Vagina (tissue), 2 donors: ENCODE results near the gene E2F7. TPM values are rescaled to one million over a fixed set of nuclear protein-coding genes. Genes with fewer than 3 reads are reported as not detected.

Experiments
- DNase-seq, 2 donors: peaks; one replicate each; pipeline ENCODE4 v3.0.0-alpha.2; 2017; ENCODE audit errors: extremely low spot score in 2 of 2
- H3K27ac ChIP-seq: fragments of 200-600 bp; sonication (generic); one replicate; pipeline ENCODE4 v1.5.1; 2019
- H3K27me3 ChIP-seq: fragments of 200-600 bp; sonication (generic); one replicate; pipeline ENCODE4 v1.5.1; 2019
- H3K36me3 ChIP-seq, 2 donors: fragments of 200-600 bp; sonication (generic); one replicate each; pipeline ENCODE4 v1.5.1; 2017 to 2019
- H3K4me1 ChIP-seq: fragments of 200-600 bp; sonication (generic); one replicate; pipeline ENCODE4 v1.5.1; 2019
- H3K4me3 ChIP-seq, 2 donors: fragments of 200-600 bp; sonication (generic); 1 replicate in 1 of 2; 2 replicates in 1 of 2; pipeline ENCODE4 v1.5.1; 2016 to 2019
- H3K9me3 ChIP-seq: fragments of 200-600 bp; sonication (generic); one replicate; pipeline ENCODE4 v1.5.1; 2019
- POLR2A ChIP-seq, 2 donors: fragments of 450-650 bp; IDR thresholded peaks; one replicate each; pipeline ENCODE4 v1.6.1; 2017; ENCODE audit warnings: antibody characterized with exemption in 2 of 2, mild to moderate bottlenecking in 2 of 2, moderate library complexity in 2 of 2
- POLR2AphosphoS5 ChIP-seq, 2 donors: sonication (generic); formaldehyde crosslinking; IDR thresholded peaks; one replicate each; pipeline ENCODE4 v1.9.0; 2017; ENCODE audit warnings: antibody characterized with exemption in 2 of 2, mild to moderate bottlenecking in 2 of 2, low read depth in 1 of 2; ENCODE audit not compliant: insufficient read depth in 1 of 2
- intact Hi-C: fragments of 100-400 bp; cut with DNase I; formaldehyde crosslinking; loops from one replicate; pipeline ENCODE4 v1.15.1; 2023
- total RNA-seq: library from RNA; depleted of rRNA; stranded (reverse); fragments of >200 nt; gene quantifications from one replicate; pipeline ENCODE4 v1.2.3, GENCODE V29; 2016
- TF ChIP-seq, protein P1 (sequence below), 3 experiments: fragments of 450-650 bp in 2 of 3; fragments of 200-600 bp in 1 of 3; sonication (generic) in 1 of 3; IDR thresholded peaks; one replicate each; pipeline ENCODE4 v1.5.1; 2017 to 2019; ENCODE audit warnings: antibody characterized with exemption in 3 of 3, mild to moderate bottlenecking in 2 of 3, moderate library complexity in 2 of 3

The E2F7 gene
- total RNA-seq, 1 donor from 2014 or later: 2.2 TPM

DNA sequence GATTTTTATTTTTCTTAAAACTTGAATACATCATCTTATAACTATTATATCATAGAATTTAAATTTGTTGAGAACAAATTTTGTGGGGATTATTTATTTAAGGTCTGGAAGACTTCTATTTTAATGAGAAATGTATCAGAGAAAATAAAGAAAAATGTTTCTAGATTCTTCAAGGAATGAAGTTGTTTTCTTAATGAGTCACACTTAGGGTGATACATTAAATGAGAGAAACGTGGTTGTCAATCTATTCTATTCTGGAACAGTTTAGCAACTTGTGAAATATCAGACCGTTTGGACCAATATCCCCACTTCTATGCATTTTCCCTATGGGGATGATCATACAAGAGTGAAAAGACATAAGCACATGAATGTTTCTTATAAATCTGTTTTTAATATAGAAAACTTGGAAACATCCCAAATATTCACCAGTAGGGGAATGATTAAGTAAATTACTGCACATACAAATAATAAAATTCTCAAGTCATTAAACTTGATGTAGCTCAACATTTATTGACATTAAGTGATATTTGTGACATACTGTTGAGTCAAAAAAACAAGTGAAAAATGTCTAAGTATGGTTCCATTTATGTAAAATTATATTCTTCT, 88.5 kb downstream of the E2F7 start:
- Histone ChIP-seq H3K4me1 (no peaks in the 10 kb centered on the region), H3K27me3 (no peaks in the 10 kb centered on the region), H3K36me3 (no peaks in the 10 kb centered on the region), H3K9me3 (no peaks in the 10 kb centered on the region), H3K27ac (no peak overlapping the region), H3K4me3 (no peak overlapping the region)
- no peak for DNase-seq
- no peak for TF ChIP-seq POLR2AphosphoS5 (IDR thresholded peaks at IDR 0.05; ENCODE audit: insufficient read depth in 1 of 2, low read depth in 1 of 2)
- TF ChIP-seq, protein P1, sequence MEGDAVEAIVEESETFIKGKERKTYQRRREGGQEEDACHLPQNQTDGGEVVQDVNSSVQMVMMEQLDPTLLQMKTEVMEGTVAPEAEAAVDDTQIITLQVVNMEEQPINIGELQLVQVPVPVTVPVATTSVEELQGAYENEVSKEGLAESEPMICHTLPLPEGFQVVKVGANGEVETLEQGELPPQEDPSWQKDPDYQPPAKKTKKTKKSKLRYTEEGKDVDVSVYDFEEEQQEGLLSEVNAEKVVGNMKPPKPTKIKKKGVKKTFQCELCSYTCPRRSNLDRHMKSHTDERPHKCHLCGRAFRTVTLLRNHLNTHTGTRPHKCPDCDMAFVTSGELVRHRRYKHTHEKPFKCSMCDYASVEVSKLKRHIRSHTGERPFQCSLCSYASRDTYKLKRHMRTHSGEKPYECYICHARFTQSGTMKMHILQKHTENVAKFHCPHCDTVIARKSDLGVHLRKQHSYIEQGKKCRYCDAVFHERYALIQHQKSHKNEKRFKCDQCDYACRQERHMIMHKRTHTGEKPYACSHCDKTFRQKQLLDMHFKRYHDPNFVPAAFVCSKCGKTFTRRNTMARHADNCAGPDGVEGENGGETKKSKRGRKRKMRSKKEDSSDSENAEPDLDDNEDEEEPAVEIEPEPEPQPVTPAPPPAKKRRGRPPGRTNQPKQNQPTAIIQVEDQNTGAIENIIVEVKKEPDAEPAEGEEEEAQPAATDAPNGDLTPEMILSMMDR (IDR thresholded peaks at IDR 0.05): no peak
- TF ChIP-seq POLR2A (IDR thresholded peaks at IDR 0.05): no peak
- intact Hi-C loops: no loop called here

Other genes starting within 250 kb of the E2F7 start
- gene CSRP2, start 186.6 kb downstream of the E2F7 start, total RNA-seq: 42.0 TPM